ENCODE results near the gene NUCKS1. TPM values are rescaled to one million over a fixed set of nuclear protein-coding genes. Genes with fewer than 3 reads are reported as not detected.

The NUCKS1 gene
- total and polyA plus RNA-seq, 2 of the 13 experiments (the other 11 are each of a cell fraction or from before 2014, with no cell fraction given) = 35.5 to 117 TPM

DNA sequence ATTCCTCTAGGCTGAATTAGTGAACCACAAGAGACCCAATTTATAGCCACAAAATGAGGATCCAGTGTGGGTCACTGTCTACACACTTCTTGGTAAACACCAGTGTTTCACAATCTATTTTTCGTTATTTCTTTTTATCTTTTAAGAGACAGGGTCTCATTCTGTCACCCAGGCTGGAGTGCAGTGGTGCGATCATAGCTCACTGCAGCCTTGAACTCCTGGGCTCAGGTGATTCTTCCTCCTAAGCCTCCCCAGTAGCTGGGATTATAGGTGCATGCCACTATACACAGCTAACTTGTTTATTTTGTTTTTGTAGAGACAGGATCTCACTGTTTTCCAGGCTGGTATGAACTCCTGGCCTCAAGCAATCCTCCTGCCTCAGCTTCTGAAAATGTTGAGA lies 40.3 kb downstream of the NUCKS1 start (continued):
- TF ChIP-seq TFE3 (CRISPR knock-in tag; IDR thresholded peaks at IDR 0.05) (peak; percentile 52; the same call in 1 of the 2 replicates), NFKBIZ (CRISPR knock-in tag; IDR thresholded peaks at IDR 0.05) (no peak), THYN1 (CRISPR knock-in tag; IDR thresholded peaks at IDR 0.05; ENCODE audit: borderline replicate concordance, low read depth) (no peak), GABPB1 (CRISPR knock-in tag; IDR thresholded peaks at IDR 0.05) (0 out of 2 replicates have a peak, but pooled peaks have one; percentile 14), ATRX (CRISPR knock-in tag; IDR thresholded peaks at IDR 0.05; ENCODE audit: borderline replicate concordance) (no peak), ZNF121 (CRISPR knock-in tag; IDR thresholded peaks at IDR 0.05) (no peak), ZMYM2 (CRISPR knock-in tag; IDR thresholded peaks at IDR 0.05) (no peak), ZNF782 (CRISPR knock-in tag; IDR thresholded peaks at IDR 0.05; ENCODE audit: borderline replicate concordance) (no peak), ISL2 (CRISPR knock-in tag; IDR thresholded peaks at IDR 0.05) (no peak), IRF2 (CRISPR knock-in tag; IDR thresholded peaks at IDR 0.05) (peak; percentile 12; the same call in 1 of the 2 replicates), ATF5 (CRISPR knock-in tag; IDR thresholded peaks at IDR 0.05; ENCODE audit: low read depth) (no peak), MIXL1 (CRISPR knock-in tag; IDR thresholded peaks at IDR 0.05) (peak; percentile 76), FOXP1 (IDR thresholded peaks at IDR 0.05) (no peak), FOXP1 (CRISPR knock-in tag; IDR thresholded peaks at IDR 0.05) (peak; percentile 84; the same call in 1 of the 2 replicates), KLF16 (CRISPR knock-in tag; IDR thresholded peaks at IDR 0.05) (0 out of 4 replicates have a peak, but pooled peaks of 1 of the 2 experiments have one; percentile 42), SP2 (CRISPR knock-in tag; IDR thresholded peaks at IDR 0.05) (no peak)
- TF ChIP-seq, protein P1, sequence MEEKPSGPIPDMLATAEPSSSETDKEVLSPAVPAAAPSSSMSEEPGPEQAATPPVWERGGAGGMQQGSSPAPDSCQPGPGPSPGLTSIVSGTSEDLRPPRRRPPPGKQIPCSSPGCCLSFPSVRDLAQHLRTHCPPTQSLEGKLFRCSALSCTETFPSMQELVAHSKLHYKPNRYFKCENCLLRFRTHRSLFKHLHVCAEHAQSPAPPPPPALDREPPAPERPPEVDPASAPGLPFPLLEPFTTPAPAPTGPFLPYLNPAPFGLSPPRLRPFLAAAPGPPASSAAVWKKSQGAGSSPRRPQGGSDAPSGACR (CRISPR knock-in tag; IDR thresholded peaks at IDR 0.05) = 0 out of 2 replicates have a peak, but pooled peaks have one; percentile 31
- TF ChIP-seq, protein P2, sequence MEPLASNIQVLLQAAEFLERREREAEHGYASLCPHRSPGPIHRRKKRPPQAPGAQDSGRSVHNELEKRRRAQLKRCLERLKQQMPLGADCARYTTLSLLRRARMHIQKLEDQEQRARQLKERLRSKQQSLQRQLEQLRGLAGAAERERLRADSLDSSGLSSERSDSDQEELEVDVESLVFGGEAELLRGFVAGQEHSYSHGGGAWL (CRISPR knock-in tag; IDR thresholded peaks at IDR 0.05) = no peak
- TF ChIP-seq, protein P3, sequence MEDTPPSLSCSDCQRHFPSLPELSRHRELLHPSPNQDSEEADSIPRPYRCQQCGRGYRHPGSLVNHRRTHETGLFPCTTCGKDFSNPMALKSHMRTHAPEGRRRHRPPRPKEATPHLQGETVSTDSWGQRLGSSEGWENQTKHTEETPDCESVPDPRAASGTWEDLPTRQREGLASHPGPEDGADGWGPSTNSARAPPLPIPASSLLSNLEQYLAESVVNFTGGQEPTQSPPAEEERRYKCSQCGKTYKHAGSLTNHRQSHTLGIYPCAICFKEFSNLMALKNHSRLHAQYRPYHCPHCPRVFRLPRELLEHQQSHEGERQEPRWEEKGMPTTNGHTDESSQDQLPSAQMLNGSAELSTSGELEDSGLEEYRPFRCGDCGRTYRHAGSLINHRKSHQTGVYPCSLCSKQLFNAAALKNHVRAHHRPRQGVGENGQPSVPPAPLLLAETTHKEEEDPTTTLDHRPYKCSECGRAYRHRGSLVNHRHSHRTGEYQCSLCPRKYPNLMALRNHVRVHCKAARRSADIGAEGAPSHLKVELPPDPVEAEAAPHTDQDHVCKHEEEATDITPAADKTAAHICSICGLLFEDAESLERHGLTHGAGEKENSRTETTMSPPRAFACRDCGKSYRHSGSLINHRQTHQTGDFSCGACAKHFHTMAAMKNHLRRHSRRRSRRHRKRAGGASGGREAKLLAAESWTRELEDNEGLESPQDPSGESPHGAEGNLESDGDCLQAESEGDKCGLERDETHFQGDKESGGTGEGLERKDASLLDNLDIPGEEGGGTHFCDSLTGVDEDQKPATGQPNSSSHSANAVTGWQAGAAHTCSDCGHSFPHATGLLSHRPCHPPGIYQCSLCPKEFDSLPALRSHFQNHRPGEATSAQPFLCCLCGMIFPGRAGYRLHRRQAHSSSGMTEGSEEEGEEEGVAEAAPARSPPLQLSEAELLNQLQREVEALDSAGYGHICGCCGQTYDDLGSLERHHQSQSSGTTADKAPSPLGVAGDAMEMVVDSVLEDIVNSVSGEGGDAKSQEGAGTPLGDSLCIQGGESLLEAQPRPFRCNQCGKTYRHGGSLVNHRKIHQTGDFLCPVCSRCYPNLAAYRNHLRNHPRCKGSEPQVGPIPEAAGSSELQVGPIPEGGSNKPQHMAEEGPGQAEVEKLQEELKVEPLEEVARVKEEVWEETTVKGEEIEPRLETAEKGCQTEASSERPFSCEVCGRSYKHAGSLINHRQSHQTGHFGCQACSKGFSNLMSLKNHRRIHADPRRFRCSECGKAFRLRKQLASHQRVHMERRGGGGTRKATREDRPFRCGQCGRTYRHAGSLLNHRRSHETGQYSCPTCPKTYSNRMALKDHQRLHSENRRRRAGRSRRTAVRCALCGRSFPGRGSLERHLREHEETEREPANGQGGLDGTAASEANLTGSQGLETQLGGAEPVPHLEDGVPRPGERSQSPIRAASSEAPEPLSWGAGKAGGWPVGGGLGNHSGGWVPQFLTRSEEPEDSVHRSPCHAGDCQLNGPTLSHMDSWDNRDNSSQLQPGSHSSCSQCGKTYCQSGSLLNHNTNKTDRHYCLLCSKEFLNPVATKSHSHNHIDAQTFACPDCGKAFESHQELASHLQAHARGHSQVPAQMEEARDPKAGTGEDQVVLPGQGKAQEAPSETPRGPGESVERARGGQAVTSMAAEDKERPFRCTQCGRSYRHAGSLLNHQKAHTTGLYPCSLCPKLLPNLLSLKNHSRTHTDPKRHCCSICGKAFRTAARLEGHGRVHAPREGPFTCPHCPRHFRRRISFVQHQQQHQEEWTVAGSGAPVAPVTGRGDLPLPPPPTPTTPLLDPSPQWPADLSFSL (CRISPR knock-in tag; IDR thresholded peaks at IDR 0.05) = 0 out of 2 replicates have a peak, but pooled peaks have one; percentile 13
- TF ChIP-seq, protein P4, sequence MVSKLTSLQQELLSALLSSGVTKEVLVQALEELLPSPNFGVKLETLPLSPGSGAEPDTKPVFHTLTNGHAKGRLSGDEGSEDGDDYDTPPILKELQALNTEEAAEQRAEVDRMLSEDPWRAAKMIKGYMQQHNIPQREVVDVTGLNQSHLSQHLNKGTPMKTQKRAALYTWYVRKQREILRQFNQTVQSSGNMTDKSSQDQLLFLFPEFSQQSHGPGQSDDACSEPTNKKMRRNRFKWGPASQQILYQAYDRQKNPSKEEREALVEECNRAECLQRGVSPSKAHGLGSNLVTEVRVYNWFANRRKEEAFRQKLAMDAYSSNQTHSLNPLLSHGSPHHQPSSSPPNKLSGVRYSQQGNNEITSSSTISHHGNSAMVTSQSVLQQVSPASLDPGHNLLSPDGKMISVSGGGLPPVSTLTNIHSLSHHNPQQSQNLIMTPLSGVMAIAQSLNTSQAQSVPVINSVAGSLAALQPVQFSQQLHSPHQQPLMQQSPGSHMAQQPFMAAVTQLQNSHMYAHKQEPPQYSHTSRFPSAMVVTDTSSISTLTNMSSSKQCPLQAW (CRISPR knock-in tag; IDR thresholded peaks at IDR 0.05) = peak; percentile 53; the same call in 1 of the 2 replicates

Measured in HepG2 (cell line).